GM15510 (cell line): Measurements from ENCODE around the gene CDIP1.

Experiments used
- POLR2A ChIP-seq: IDR thresholded peaks from 3 replicates; pipeline ENCODE4 v1.6.1; 2011; ENCODE audit warnings: borderline replicate concordance; ENCODE audit not compliant: insufficient read length; ENCODE audit errors: extremely low read depth

The CDIP1 gene

DNA sequence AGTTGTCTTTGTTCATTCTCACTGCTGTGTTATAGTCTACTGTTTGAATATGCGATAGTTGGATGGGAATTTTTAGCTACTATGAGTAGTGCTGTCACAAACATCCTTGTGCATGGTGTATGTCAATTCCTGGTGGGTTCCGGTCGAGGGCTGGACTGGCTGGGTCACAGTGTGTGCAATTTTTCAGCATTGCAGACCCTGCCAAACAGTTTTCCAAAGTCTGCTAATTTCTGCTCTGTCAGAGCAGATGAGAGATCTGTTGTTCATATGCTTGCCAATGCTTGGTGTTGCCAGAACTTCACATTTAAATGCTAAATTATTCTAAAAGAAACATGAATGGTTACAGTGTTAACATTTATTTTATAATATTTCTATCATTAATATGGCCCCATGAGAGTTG is 14.0 kb upstream of the CDIP1 start:
- TF ChIP-seq POLR2A = no peak

DNA sequence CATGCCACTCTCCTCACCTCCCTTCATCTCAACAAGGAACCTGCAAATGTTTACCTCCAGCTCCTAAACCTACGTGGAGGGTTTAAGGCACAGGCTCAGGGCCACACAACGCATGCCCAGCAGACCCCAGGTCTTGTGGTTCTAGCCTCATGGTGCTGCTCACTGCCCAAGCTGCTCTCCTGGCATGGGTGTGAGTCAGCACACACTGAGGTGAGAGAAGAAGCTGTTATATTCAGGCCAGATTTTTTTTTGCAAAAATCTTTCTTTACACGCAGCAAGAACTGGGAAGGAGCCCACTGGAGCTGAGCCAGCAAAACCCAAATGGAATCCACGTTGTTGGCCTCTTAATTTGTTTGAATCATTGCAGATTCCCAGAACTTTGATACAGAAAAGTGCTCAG is 12.0 kb upstream of the CDIP1 start:
- no peak for TF ChIP-seq POLR2A

DNA sequence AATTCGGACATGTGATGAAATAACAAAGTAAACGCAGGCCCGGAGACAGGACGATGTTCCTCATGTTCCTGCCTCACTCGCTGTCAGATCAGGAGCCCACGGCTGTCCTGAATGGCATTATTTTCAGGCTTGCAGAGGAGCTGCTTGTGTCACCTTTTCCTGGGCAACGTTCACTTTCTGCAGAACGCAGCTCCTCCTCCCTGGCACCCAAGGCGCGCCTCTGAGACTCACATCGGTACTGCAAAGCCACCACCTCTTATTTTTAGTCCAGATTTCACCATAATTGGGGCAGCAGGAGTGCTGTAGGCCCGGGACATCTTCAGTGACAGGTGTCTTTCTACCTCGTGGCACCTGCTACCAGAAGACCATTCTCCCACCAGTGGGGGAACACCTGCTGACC is 9.6 kb upstream of the CDIP1 start:
- TF ChIP-seq POLR2A = no peak

DNA sequence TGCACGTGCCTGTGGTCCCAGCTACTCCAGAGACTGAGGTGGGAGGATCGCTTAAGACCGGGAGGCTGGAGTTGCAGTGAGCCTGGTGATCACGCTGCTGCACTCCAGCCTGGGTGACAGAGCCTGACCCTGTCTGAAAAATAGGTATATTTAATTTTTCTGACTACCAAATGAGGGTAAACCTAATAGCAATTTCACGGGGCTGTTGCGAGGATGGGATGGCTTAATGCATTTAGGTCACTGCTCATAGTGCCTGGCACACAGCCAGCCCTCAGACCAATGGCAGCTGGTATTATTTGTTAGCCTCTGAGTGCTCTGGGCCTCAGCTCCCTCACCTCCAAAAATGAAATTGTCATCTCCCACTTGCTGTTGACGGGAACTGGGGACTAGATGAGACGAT is 5.9 kb upstream of the CDIP1 start:
- TF ChIP-seq POLR2A = no peak

DNA sequence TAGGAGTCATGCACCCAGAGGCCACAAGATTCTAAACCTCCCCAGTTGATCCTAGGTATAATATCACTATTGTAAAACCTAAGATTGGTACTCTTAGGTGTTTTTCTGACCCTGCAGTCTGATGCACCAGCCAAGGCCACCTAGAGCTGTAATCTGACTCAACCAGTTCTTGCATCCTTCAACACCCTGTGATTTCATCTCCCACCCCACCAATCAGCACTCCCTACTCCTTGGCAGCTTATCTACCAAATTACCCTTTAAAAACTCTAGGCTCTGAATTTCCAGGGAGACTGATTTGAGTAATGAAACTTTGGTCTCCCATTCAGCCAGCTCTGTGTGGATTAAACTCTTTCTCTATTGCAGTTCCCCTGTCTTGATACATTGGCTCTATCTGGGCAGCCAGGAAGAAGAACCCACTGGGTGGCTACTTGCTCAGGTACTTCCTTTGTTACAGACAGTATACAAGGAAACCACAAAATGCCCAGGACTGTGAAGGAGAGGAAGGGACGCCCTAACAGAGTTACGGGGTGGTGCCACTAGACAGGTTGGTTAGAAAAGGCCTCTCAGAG is 1.2 kb upstream of the CDIP1 start:
- TF ChIP-seq POLR2A = no peak

DNA sequence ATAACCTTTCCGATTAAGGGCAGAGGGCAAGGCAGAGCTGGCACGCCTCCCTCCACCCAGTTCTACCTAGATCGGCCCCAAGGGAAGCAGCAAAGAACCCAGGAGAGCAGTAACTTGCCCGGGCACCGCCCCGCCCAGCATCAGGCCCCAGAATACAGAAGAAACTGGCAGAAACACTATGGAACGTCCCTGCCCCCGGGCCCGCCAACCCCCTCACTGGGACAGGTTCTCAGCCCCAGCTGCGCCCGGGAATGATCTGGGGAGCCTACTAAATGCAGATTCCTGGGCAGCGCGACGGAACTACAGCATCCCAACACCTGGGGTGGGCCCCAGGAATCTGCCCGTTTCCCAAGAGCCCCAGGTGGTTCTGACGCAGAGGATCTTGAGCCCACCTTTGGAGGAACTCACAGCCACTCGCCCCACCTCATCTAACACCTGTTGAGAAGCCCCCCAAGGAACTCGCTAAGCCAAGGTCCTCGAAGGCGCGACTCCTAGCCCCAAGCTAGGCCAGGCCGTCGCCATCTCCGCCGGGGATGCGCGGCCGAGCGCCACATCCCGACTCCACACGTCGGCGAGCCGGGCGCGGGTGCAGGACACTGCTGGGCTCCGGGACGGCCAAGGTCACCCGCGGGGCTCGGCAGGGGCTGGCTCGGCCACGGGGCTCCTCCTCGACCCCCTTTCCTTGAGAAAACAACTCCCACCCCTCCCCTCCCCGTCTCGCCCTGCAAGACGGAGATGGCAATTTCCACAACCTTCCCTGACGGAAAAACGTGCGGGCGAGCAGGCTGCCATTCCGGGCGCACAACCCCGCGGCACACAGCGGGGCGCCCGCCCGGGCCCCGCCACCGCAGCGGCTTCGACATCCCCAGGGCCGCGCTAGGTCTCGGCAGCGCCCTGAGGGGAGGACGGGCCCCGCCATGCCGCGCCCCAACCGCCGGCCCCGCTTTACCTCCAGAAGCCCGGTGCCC is 913 bp downstream of the CDIP1 start:
- TF ChIP-seq POLR2A = no peak

DNA sequence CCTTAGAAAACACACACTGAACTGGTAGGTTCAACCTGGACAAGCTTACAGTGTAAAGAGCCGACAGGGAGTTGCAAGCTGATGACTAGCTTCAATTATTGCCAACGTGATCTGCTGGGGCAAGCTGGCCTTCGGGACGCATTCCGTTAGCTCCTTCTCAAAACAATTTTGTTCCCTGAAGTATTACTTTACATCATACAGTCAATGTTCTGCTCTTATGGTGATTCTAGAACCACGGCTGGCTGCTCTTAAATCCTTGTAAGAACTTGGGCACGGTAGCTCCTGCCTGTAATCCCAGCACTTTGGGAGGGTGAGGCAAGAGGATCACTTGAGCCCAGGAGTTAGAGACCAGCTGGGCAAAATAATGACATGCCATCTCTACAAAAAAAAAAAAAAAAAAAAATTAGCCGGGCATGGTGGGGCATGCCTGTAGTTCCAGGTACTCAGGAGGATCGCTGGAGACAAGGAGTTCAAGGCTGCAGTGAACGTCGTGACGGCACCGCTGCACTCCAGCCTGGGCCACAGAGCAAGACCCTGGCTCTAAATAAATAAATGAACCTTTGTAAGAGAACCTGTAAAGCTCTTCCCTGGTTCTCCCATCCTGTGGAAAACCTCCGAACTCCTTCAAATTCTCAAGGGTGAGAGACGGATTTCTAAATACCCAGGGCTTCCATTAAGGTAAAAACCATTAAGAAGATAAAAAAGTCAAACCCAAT is 2.0 kb downstream of the CDIP1 start:
- TF ChIP-seq POLR2A = no peak

DNA sequence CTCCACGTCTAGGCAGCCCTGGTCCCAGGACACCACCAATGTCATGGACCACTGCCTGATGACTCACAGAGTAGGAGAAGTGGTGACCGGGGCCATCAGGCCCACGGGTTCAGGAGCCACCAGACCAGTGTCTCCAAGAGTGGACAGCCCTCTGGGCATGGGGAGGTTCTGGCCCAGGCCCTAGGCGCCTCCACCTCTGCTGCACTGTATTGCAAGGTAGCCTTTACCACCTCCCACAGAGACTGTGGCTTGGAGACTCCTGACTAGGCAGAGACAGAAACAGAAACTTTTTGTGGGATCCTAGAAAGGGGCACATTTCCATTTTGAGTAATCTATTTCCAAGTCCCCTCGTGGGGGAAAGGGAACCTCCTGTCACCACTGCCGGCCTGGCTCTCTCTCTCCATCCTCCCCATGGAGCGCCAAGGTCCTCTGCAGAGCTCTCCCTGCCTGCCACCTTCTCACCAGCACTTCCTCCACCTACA is 2.9 kb downstream of the CDIP1 start:
- TF ChIP-seq POLR2A = no peak

DNA sequence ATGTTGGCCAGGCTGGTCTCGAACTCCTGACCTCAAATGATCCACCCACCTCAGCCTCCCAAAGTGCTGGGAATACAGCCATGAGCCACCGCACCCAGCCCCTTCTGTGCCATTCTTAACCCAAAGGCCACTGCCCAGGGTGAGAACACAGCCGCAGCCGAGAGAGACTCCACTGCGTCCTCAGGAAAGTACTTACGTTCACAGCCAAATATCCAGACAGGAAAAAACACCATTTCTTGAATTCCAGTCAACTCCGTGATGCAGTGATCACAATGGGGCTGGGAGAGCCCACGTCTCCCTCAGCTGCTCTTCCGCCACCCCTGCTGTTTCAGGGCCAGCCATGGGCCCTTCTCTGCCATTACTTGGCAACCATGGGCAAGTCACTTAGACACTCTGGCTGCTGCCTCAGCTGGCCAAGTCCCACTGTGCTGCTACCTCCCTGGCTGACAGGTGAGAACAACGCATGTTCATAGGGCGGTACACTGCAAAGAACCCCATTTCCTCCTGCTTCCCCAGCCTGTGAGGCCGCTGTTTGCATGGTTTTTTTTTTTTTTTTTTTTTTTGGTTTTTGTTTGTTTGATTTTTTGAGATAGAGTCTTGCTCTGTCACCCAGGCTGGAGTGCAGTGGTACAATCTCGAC is 4.3 kb downstream of the CDIP1 start:
- no peak for TF ChIP-seq POLR2A

DNA sequence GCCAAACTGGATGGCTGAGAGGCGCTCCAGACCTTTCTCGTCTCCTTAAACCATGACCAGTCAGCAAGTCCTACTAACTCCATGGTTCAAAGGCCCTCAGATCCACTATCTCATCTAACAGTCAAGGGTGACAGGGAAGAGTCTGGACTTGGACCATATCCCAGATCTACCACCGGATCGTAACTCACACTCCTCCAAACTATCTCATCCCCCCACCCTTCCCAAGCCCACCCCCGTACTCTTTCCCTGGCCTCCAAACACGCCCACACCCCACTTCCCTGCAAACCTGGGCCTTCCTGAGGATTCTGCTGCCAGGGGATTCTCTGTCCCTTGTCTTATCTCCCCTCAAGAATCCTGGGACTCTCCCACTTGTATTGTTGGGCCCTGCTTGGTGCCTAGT is 5.1 kb downstream of the CDIP1 start:
- no peak for TF ChIP-seq POLR2A

DNA sequence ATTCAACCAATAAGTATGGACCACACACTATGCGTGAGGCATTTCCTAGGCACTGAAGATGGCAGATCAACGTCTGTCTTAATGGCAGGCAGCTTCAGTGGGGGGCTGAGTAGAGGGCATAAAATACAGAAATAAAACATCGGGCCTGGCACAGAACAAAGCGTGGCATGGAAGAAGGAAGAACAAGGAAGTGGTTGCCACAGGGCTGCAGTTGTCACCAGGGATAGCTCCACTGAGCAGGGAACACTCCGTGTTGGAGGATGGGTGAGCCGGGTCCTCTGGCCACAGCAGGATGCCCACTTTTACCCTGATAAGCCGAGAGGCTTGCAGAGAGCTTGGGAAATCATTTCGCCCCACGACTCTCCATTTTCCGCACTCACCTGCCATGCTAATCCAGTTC is 6.3 kb downstream of the CDIP1 start:
- no peak for TF ChIP-seq POLR2A

DNA sequence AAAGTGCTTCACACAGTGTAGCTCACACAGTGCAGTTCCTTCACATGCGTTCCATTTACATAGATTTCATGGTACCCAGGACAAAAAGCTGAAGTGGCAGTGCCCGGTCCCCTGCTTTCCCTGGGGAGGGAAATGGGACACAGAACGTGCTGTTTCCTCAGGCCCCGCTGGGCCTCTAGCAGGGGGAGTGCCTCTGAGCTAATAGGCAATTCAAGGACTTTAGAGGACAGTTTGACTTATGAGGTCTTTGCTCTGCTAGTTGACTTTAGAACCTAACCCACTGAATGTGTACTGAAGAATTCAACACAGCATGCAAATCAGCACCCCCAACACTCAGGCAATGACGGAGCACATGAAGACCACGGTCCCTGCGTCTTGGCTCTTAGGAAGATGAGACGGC is 6.8 kb downstream of the CDIP1 start:
- no peak for TF ChIP-seq POLR2A

DNA sequence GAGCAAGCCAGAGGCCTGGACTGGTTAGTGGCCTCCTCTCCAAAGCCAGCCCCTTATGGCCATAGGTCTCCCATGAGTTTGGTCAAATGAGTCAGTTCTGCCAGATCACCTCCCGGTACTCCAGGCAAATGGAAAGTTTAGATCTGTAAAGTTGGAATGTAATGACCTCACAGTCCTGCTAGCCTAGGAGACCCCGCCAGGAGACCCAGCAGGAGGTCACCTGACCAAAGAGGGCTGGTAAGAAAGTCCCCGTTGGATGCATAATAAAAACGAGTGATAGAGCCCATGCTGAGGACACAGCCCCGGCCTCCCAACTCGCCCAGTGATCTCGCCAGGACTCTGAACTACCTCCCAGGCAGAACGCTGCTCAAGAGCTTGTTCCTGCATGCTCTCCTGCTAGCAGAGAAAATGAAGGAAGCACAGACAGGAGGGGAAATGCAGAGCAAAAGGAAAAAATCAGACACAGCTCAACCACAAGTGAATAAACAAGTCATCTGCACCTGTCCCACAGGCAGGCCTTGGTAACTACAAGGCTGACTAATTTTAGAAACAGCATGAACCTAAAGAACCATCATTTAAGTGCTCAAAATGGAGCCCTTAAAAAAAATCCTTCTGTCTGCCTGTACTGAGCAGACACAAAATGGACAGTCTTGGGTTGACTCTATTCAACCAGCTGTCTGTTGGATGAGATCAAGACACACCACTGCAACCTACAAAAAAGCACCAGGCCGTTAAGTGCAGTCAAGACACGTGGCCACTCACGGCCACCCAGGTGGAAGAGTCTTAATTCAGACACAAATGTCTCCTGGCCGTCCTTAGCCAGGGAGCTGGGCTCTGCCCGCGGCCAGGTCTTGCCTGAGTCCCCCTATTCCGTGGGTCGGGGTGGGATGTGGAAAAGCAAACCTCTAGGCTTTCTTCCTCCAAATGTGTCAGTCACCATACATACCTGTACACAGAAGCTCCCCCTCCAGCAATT is 9.2 kb downstream of the CDIP1 start:
- TF ChIP-seq POLR2A = no peak
